SK-N-SH treated with all-trans-retinoic acid at 6 μM for 48 hours (cell line): Measurements from ENCODE around the gene HSDL1.
A peak's percentile ranks its signal among the peaks of the same experiment; 100 is the strongest.

ENCODE experiments used
- ATAC-seq: fragments of 200-7000 bp; cut with Tn5 transposase; 3 replicates; pipeline ENCODE4 v1.9.1; 2020; ENCODE audit warnings: mild to moderate bottlenecking, moderate library complexity
- ARNTL ChIP-seq: fragments of 450-650 bp; formaldehyde crosslinking; IDR thresholded peaks from 2 replicates; pipeline ENCODE4 v1.5.0; 2020; ENCODE audit warnings: low read depth, mild to moderate bottlenecking, moderate library complexity, borderline replicate concordance
- BACH2 ChIP-seq: fragments of 250-450 bp; sonication (Bioruptor Pico); IDR thresholded peaks from 2 replicates; pipeline ENCODE4 v1.9.0; 2021; ENCODE audit warnings: mild to moderate bottlenecking, borderline replicate concordance
- CREB5 ChIP-seq: fragments of 250-450 bp; sonication (Bioruptor Pico); IDR thresholded peaks from 2 replicates; pipeline ENCODE4 v1.5.1; 2020; ENCODE audit warnings: low read depth, mild to moderate bottlenecking, moderate library complexity
- CSDC2 ChIP-seq: fragments of 250-450 bp; sonication (Bioruptor Pico); IDR thresholded peaks from 2 replicates; pipeline ENCODE4 v1.5.0; 2020; ENCODE audit warnings: mild to moderate bottlenecking, moderate library complexity
- CSRNP3 ChIP-seq: fragments of 250-450 bp; sonication (Bioruptor Pico); IDR thresholded peaks from 2 replicates; pipeline ENCODE4 v1.5.1; 2021; ENCODE audit warnings: mild to moderate bottlenecking, moderate library complexity
- ESRRG ChIP-seq: fragments of 250-450 bp; sonication (Bioruptor Pico); IDR thresholded peaks from 2 replicates; pipeline ENCODE4 v1.6.1; 2021; ENCODE audit warnings: mild to moderate bottlenecking
- ISL1 ChIP-seq: fragments of 250-450 bp; sonication (Bioruptor Pico); IDR thresholded peaks from 2 replicates; pipeline ENCODE4 v2.1.2; 2022; ENCODE audit warnings: mild to moderate bottlenecking, moderate library complexity
- OSR1 ChIP-seq: fragments of 250-450 bp; sonication (Bioruptor Pico); IDR thresholded peaks from 2 replicates; pipeline ENCODE4 v1.8.0; 2022; ENCODE audit warnings: moderate library complexity, mild to moderate bottlenecking, inconsistent platforms
- POU6F1 ChIP-seq: fragments of 250-450 bp; sonication (Bioruptor Pico); IDR thresholded peaks from 2 replicates; pipeline ENCODE4 v1.8.0; 2021; ENCODE audit warnings: low read depth, mild to moderate bottlenecking, moderate library complexity, borderline replicate concordance
- PPARA ChIP-seq: fragments of 250-450 bp; sonication (Bioruptor Pico); IDR thresholded peaks from 2 replicates; pipeline ENCODE4 v1.5.0; 2020; ENCODE audit warnings: mild to moderate bottlenecking, borderline replicate concordance
- RARB ChIP-seq: fragments of 250-450 bp; sonication (Bioruptor Pico); IDR thresholded peaks from 2 replicates; pipeline ENCODE4 v1.8.0; 2021; ENCODE audit warnings: mild to moderate bottlenecking, moderate library complexity
- SNAI2 ChIP-seq: fragments of 250-450 bp; sonication (Bioruptor Pico); IDR thresholded peaks from 2 replicates; pipeline ENCODE4 v1.5.0; 2020; ENCODE audit warnings: mild to moderate bottlenecking, moderate library complexity
- TCF4 ChIP-seq: fragments of 250-450 bp; sonication (Bioruptor Pico); IDR thresholded peaks from 2 replicates; pipeline ENCODE4 v1.8.0; 2021; ENCODE audit warnings: mild to moderate bottlenecking, moderate library complexity, borderline replicate concordance
- TOX ChIP-seq: fragments of 250-450 bp; sonication (Bioruptor Pico); IDR thresholded peaks from 2 replicates; pipeline ENCODE4 v1.8.0; 2021; ENCODE audit warnings: mild to moderate bottlenecking, moderate library complexity, borderline replicate concordance
- TSHZ2 ChIP-seq: fragments of 250-450 bp; sonication (Bioruptor Pico); IDR thresholded peaks from 2 replicates; pipeline ENCODE4 v1.5.0; 2020; ENCODE audit warnings: mild to moderate bottlenecking, moderate library complexity
- ZC3H10 ChIP-seq: fragments of 250-450 bp; sonication (Bioruptor Pico); IDR thresholded peaks from 2 replicates; pipeline ENCODE4 v1.5.1; 2021; ENCODE audit warnings: mild to moderate bottlenecking, moderate library complexity
- ZFP30 ChIP-seq: fragments of 450-650 bp; formaldehyde crosslinking; IDR thresholded peaks from 2 replicates; pipeline ENCODE4 v1.5.0; 2022; ENCODE audit warnings: mild to moderate bottlenecking, moderate library complexity
- ZNF565 ChIP-seq: fragments of 450-650 bp; formaldehyde crosslinking; conservative IDR thresholded peaks from 2 replicates; pipeline ENCODE4 v1.5.0; 2020; ENCODE audit warnings: low read depth, mild to moderate bottlenecking, moderate library complexity
- ZNF70 ChIP-seq: fragments of 450-650 bp; formaldehyde crosslinking; IDR thresholded peaks from 2 replicates; pipeline ENCODE4 v1.5.0; 2020; ENCODE audit warnings: mild to moderate bottlenecking, moderate library complexity
- ZNF8 ChIP-seq: fragments of 450-650 bp; formaldehyde crosslinking; IDR thresholded peaks from 2 replicates; pipeline ENCODE4 v1.5.0; 2020; ENCODE audit warnings: mild to moderate bottlenecking, moderate library complexity

The HSDL1 gene

GRCh38 chr16:84176192-84177053, 31.4 kb upstream of the HSDL1 start:
- peak; percentile 4 for ATAC-seq
- no peak for TF ChIP-seq ESRRG (CRISPR knock-in tag)
- no peak for TF ChIP-seq SNAI2 (CRISPR knock-in tag)
- TF ChIP-seq ISL1 (CRISPR knock-in tag) = no peak
- no peak for TF ChIP-seq ZNF70 (CRISPR knock-in tag)
- no peak for TF ChIP-seq ZNF8 (CRISPR knock-in tag)
- TF ChIP-seq RARB (CRISPR knock-in tag) = no peak
- no peak for TF ChIP-seq PPARA (CRISPR knock-in tag)
- TF ChIP-seq TOX (CRISPR knock-in tag) = no peak
- no peak for TF ChIP-seq CREB5 (CRISPR knock-in tag)
- TF ChIP-seq OSR1 = no peak
- no peak for TF ChIP-seq BACH2 (CRISPR knock-in tag)
- no peak for TF ChIP-seq CSDC2 (CRISPR knock-in tag)
- no peak for TF ChIP-seq TCF4 (CRISPR knock-in tag)
- TF ChIP-seq CSRNP3 (CRISPR knock-in tag) = no peak
- no peak for TF ChIP-seq ZC3H10 (CRISPR knock-in tag)

- peak; percentile 96 for ATAC-seq
- TF ChIP-seq BACH2 (CRISPR knock-in tag) (no peak), CSDC2 (CRISPR knock-in tag) (no peak), ZNF8 (CRISPR knock-in tag) (no peak), ZC3H10 (CRISPR knock-in tag) (no peak), OSR1 (no peak), ESRRG (CRISPR knock-in tag) (no peak), CSRNP3 (CRISPR knock-in tag) (no peak), RARB (CRISPR knock-in tag) (no peak), POU6F1 (CRISPR knock-in tag) (no peak), ISL1 (CRISPR knock-in tag) (no peak), PPARA (CRISPR knock-in tag) (no peak), ZNF70 (CRISPR knock-in tag) (no peak), TCF4 (CRISPR knock-in tag) (no peak), ZFP30 (CRISPR knock-in tag) (no peak; the same call in 1 of the 2 replicates), TSHZ2 (CRISPR knock-in tag) (no peak)
Observed at GRCh38 chr16:84175350-84176081, 30.5 kb upstream of the HSDL1 start.

- TF ChIP-seq TCF4 (CRISPR knock-in tag) (no peak), ZNF8 (CRISPR knock-in tag) (no peak), ZNF565 (CRISPR knock-in tag) (no peak), ESRRG (CRISPR knock-in tag) (no peak), ZFP30 (CRISPR knock-in tag) (no peak), ISL1 (CRISPR knock-in tag) (no peak), CSDC2 (CRISPR knock-in tag) (no peak), POU6F1 (CRISPR knock-in tag) (no peak), TOX (CRISPR knock-in tag) (no peak), OSR1 (no peak), CSRNP3 (CRISPR knock-in tag) (no peak), ZC3H10 (CRISPR knock-in tag) (no peak), ARNTL (no peak)
- no peak for ATAC-seq
Observed at GRCh38 chr16:84174396-84174795, 29.4 kb upstream of the HSDL1 start.
